ENCODE measurements around the gene STEAP1B.
"Not testable (repeated sequence)": the region's sequence is repeated elsewhere in the genome, so short reads cannot be mapped to it uniquely, and the experiment has no call there.

GRCh38 chr7:22496296-22496888 is 3.6 kb downstream of the STEAP1B start:
- TF ChIP-seq POLR2A (IDR thresholded peaks at IDR 0.05; ENCODE audit: low read depth); EP300 (IDR thresholded peaks at IDR 0.05); CTCF (IDR thresholded peaks at IDR 0.05); POLR2AphosphoS5 (IDR thresholded peaks at IDR 0.05): not testable (repeated sequence)

All from esophagus muscularis mucosa (tissue), 4 donors.